ENCODE measurements around the gene NAPB.

The NAPB gene

DNA sequence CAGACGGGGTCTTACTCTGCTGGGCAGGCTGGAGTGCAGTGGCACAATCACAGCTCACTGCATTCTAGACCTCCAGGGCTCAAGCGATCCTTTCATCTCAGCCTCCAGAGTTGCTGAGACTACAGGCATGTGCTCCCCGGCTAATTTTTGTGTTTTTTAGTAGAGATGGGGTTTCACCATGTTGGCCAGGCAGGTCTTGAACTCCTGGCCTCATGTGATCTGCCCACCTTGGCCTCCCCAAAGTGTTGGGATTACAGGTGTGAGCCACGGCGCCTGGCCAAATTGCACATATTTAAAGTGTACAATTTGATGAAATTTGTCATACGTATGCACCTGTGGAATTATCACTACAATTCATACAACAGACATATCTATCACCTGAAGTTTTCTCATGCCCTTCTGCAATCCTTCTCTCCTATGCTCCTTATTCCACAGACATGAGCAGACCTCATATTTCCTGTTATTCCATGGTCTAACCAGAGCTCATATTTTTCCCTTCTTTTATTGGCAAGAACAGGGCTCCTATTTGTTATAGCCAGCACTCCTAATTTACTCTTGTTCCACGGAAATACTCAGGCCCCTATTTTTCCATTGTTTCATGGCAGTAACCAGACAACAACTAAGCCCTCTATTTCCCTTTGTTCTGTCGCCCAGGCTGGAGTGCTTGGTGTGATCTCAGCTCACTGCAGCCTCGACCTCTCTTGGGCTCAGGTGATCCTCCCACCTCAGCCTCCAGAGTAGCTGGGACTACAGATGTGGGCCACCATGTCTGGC lies 16.0 kb upstream of the NAPB start:
- no peak for DNase-seq (ENCODE audit: low spot score)

DNA sequence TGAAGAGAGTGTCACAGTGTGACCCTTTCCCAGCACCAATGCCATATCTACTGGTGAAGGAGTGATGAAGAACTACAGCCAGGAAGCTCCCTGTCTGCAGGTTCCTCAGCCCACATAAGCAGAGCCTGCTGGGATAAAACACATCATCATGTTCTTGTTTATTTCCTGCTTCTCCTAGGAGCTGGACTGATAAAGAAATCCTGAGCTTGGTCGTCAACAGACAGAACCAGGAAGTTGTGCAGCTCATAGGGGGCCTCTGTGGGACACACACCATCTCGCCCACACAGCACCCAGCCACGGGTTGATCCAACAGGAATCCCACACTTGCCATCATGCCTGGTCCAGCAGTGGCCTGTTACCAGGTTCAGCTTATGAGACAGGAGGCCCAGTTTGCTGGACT lies 15.4 kb upstream of the NAPB start:
- no peak for DNase-seq (ENCODE audit: low spot score)

DNA sequence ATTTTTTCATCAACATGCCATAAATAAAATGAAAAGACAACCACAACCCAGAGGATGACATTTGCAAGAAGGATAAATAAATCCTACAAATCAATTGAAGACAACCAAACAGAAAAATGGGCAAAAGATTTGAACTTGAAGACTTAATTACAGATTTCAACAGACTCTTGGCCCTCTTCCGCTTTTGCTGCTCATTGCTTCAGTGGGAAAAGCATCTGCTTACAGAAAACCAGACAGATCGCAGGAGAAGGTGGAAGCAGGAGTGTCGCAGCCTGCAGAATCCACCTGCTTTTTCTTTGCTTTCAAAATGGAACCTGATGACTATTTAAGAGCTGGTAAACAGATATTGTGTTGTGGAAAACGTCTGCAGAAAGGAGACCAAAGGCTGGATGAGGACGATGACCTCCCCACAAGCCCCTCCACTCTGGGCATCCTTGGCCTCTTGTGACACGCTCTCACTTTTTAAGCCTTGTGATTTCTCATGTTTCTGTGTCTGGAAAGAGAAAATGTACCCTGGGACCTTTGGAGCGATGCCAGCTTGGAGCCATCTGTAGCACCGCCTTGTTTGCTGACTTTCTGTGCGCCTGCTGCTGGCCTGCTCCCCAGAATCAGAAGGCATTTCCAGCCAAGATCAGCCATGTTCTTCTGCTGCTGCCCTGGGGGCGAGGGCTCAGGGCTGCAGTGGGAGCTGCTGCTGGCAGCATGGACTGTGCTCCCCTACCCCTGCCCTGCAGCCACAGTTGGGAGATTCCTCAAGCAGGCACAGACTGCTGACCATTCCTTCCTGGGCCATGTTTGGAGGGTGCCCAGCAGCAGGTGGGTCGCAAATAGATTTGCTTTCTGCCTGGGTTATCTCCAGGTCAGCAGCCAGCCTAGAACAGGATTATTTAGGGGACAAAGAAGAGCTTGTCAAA lies 14.6 kb upstream of the NAPB start:
- no peak for DNase-seq (ENCODE audit: low spot score)

DNA sequence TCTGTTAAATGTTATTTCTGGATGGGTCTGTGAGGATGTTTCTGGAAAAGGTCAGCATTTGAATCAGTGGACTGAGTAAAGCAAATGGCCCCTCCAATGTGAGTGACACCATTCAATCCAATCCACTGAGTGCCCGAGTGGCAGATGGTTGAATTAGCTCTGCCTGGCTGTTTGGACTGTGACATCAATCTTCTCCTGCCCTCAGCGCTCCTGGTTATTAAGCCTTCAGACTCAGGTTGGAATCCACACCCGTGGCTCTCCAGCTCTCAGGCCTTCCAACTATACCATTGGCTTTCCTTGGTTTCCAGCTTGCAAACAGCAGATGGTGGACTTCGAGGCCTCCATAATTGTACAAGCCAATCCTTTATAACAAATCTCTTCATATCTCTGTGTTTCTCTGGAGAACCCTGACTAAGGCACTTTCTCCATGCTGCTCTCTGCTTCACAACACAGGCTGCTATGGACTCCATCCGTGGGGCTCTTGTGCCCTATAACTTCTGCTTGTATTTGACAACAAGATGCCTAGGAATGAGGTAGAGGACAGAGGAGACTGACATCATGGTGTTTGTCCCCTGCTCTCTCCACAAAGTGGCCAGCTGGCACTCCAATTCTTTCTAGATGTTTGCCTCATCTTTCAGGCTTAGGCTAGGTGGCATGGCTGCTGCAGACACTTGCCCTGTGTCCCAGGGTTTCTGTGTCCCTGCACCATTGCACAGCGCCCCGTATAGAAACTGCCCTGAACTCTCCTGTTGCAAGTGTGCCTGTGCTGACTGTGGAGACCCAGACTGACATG lies 13.4 kb upstream of the NAPB start:
- DNase-seq (ENCODE audit: low spot score), result no peak

DNA sequence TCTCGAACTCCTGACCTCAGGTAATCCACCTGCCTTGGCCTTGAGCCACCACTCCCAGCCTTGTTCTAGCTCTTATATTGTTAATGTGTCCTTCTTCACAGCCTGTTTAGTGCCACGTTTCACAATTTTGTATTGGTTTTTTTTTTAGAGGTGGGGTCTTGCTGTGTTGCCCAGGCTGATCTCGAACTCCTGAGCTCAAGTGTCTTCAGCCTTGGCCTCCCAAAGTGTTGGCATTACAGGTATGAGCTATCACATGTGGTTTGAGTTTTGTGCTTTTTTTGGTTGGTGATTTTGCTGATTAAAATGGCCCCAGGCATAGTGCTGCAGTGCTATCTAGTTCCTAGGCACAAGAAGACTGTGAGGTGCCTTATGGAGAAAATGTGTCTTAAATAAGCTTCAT lies 12.3 kb upstream of the NAPB start:
- no peak for DNase-seq (ENCODE audit: low spot score)

DNA sequence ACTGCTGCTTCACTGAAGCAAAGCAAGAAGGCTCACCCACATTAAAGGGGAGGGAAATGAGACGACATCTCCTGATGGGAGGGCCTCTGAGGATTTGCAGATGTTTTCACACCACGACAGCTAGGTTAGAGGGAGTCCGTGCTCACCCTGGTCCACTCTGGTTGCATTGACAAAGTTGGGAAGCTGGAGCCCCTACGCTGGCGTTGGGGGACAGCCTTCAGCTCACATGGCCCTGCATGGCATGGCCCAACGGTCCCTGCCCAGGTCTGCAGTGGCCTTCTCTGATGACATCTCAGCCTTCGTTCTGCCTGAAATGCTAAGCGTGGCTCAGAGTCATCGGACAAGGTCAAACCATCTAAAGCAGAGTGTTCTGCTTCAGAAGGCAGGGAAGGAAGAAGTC lies 3.8 kb upstream of the NAPB start:
- DNase-seq (ENCODE audit: low spot score), result no peak

DNA sequence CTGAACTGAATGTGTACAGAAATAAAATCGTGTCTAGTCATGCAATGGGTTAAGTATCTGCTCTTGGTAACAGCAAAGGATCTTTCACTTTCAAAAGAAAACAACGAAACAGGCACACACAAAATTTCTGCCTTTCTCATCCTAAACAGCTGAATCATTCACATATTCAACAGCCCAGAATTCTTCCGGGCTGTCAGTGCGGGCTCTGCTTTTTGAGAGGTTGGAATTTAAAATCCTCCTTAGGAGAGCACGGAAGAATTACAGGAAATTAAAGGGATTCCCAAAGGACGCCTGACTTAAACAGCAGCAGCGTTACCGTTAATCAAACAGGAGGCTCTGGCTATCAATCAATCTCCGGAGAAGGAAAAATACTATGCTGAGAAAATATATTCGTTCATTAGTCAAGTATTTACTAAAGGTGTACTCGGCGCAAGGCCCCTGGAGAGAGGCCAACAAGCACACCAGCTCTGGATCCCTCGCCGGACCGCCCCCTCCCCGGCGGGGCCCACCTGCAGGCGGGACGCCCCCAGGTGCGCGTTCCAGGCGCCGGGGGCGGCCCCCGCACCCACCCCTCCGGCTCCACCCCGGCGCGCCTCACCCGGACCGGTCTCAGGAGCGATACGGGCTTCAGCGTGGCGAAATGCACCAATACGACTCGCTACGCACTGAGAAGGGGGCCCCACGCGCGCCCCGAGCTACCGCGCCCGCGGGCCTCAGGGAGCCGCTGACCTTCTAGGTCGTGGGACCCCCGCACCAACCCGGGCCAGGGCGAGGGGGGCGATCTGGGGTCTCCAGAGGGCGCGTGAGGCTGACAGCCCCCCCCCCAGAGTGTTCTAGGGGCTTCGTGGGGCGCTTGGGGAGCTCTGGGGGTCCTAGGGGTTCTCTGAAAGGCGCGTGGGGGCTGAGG lies 1.0 kb downstream of the NAPB start:
- DNase-seq (ENCODE audit: low spot score), result peak; percentile 70

DNA sequence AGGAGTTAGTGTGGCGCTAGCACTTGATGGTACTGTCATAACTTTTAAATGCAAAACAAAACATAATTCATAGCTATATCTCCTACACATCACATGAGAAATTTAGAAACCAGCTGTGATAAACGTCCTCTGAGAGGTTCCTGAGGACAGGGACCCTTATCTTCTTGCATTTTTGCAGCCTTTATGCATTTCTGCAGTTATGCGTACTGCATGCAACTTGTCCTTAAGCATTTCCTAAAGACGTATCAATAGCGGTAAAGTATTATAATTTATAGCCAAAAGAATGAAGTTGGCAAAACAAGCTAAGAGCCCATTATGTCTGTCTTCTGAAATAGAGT lies 1.7 kb downstream of the NAPB start:
- DNase-seq (ENCODE audit: low spot score), result no peak

DNA sequence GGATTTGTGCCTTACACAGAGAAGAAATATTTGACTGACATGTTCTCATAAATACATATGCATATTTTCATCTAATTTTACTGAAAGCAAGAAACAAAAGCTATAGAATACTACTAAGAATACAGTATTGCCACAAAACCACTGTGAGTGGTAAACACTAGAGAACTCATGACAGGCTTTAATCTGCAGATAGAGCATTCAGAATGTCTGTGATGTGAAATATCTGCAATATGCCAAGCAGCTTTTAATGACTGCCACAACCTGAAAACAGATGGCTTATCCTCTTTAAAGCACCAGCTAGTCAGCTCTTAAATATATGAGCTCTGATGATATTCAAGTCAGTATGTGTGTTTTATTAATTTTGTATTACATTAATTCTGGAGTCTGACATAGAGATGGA lies 3.4 kb downstream of the NAPB start:
- DNase-seq (ENCODE audit: low spot score), result no peak

DNA sequence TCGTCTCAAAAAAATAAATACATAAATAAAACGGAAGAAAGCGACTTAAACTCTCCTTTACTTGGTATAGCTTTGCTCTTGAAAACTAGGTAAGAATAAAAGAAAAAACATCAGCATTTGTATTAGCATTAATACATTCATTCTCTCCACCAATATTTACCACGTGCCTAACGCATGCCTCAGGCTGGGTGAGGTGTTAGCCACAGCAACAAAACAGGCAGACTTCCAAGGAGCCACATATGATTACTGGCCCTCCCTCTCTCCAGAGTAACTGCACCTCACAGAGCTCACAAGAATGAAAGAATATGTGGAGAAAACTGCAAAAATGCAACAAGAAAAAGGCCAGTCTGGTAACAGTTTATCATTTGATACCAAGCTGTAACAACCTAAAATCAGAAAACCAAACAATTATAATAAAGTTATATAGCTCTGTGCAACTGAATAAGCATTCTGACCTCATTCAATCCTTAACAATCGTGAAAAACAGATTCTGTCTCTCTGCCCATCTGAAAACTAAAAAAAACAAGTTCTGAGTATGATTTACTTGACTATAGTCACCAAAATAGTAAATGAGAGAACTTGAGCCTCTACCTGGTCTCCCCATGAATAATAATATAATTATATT lies 5.2 kb downstream of the NAPB start:
- DNase-seq (ENCODE audit: low spot score), result peak; percentile 23

DNA sequence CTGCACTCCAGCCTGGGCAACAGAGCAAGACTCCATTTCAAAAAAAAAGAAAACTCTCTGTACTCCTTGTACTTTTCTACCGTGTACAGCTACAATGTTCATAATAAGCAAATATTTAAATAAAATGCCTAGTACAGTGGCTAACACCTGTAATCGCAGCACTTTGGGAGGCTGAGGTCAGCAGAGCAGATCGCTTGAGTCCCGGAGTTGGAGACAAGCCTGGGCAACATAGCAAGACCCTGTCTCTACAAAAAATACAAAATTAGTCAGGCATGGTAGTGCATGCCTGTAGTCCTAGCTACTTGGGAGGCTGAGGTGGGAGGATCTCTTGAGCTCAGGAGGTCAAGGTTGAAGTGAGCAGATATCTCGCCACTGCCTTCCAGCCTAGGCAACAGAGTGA lies 5.7 kb downstream of the NAPB start:
- DNase-seq (ENCODE audit: low spot score), result no peak

DNA sequence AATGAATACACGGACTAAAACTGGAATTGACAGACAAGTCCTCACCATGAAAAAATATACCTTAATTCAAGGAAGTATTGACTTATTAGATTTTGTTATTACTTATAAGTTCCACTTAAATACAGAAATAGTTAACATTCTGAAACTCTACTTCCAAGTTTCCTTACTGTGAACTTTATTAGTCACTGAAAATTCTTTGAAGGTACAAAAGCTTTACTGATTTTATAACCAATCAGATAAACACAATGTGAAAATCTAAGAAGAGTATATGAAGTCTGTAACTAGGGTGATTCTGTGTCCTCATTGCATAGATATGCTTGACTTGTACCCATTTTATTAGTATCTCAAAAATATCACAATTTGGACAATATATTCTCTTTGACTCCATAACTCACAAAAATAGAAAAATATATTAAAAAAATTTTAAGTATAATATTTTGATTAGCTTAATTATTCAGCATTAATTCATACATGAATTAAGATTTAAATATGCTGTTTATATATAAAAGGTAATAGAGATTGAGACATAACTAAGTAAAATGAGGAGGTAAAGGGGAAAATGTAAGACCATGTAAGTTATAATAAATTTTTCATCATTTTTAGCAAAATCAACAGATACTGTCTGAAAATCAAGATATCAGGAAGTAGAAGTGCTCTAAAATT lies 6.6 kb downstream of the NAPB start:
- DNase-seq (ENCODE audit: low spot score), result no peak

DNA sequence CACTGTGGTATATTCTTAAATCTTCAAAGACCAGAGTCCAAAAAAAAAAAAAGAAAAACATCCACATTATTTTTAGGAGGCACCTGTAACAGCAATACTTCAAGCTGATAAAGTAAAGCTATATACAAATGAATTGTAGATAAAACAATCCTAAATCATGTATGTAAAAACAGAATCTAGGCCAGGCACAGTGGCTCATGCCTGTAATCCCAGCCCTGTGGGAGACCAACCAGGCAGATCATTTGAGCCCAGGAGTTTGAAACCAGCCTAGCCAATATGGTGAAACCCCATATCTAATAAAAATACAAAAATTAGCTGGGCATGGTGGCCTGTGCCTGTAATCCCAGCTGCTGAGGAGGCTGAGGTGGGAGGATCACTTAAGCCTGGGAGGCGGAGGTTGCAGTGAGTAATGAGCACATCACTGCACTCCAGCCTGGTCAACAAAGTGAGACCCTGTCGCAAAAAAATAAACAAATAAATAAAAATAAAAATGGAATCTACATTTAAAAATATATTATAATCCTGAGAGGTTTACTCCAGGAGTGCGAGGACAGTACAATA lies 7.3 kb downstream of the NAPB start:
- DNase-seq (ENCODE audit: low spot score), result no peak

DNA sequence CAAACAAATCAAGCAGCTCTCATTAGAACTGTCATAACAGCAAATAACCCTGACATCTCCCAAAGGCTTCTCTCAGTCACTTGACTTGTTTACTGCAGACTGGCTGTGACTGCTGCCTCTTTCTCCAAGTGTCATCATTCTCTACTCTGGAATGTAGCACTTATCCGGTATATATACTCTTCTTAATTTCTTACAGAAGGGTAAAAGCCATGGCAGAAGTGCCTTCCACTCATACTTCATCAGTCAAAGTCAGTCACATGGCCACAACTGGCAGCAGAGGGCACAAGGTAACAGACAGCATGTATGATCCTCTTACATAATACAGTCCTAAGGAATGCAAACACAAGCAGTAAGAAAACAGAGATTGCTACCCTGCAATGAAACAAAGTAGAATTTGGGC lies 9.3 kb downstream of the NAPB start:
- peak; percentile 28 for DNase-seq (ENCODE audit: low spot score)

DNA sequence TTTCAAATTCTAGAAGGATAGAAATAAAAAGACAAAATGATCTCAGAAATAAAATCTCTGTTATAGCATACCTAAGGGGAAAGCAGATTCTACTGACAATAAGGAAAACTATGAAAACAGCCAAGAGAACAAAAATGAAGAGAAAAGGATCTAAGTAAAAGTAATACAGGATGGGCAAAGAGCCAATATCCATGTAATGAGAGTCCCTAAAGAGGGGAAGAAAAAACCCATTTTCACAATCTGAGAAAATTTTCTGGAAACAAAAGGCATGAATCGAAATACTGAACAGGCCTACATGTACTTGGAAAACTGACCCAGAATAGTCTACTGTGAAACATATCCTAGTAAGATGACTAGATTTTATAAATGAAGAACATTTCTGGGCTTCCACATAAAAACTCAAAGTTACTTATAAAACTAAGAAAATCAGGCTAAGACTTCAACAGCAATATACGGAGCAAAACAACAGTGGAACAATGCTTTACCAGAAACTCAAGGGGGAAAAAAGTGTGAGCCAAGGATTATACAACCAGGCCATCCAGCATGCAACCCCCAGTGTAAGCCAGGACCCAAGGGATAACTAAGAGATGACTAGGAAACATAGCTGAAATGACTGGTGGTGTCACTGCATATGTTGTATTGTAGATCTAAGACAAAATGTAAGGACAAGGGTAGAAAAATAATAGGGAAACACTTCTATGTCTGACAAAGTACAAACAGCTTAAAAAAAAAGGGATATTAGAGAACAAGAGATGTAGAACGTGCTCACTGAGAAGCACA lies 10.2 kb downstream of the NAPB start:
- no peak for DNase-seq (ENCODE audit: low spot score)

DNA sequence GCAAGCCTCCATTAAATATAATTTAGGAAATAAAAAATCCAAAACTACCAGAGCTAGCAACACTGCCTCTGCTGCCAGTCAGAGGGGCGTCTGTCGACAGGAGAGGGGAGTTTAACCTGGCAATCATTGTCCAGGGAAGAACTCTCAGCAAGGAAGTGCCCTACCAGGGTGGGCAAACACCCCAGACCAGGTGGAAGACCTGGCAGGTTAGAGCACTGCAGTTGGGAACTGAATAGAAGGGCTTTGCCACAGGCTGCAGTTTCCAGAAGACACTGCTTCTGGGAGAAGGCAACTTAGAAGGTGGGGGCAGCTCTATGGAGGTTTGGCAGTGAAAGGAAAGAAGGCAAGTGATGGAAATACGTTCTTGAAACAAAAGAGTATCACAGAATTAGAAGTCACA lies 11.5 kb downstream of the NAPB start:
- no peak for DNase-seq (ENCODE audit: low spot score)

DNA sequence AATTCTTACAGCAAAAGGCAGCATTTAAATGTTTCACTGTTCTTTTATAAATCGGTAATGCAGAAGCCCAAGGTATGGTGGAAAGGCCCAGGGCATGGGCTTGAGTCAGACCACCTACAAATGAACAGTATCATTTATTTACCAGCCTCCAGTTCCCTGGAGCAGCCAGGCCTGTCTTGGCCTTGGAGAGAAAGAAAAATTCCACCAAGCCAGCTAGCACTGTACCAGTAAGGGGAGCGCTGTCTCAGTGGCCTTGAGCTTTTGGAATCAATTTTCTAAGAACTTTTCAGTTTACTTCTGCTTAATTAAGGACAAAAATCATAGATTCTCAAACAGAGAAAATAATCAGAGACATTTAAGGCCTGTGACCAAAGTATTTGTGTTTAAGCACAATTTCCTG lies 12.3 kb downstream of the NAPB start:
- no peak for DNase-seq (ENCODE audit: low spot score)

DNA sequence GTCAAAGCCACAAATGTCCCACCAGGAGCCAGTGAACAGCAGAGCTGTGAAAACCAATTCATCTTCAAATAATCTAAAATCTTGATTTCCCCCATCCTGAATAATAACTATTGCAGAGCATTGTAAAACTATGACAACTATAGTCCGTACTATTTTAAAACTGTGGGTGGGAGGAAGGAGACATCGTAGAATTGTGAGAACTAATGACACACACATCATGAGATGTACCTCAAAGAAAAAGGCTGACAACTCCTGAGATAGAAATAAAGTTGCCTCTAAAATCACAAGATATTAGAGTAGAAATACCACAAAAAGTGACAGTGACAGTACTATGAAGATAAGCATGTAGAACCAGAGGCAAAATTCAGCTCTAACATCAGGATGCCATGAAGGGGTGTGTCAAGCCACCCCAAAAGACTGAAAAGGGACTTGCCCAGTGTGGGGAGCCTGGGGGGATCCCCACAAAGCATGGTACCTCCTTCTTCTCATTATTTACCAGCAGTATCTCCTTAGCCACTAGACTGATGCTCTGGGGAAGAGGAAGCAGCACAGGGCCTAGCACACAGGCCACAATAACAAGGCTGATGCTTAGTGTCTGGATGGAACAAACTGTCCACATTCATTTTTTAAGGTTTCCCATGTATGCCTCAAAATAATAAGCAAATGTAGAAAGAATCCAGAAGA lies 13.4 kb downstream of the NAPB start:
- no peak for DNase-seq (ENCODE audit: low spot score)

DNA sequence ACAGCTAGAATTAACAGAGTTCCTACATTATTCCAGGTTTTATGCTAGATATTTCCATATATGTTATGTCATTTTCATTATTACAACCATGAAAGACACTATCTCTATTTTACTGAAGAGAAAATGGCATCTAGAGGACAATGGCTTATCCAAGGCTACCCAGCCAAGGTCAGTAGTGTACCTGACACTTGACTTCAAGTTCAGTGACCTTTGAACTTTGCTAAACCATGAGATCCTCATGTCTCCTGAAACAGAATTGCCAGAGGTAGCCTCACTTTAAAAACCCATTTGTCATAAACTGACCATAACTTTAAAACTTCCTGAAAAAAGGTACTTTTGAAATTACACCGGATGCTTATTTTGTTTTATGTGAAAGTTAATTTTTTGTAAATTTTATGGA lies 14.4 kb downstream of the NAPB start:
- DNase-seq (ENCODE audit: low spot score), result no peak

Data from GM03348 (cell line).